Activated gamma-delta T cell (primary cell): ENCODE results near the gene GRIN2C.

Experiments used
- DNase-seq: peaks from one replicate; lab custom pipeline; 2025; lab: John Stamatoyannopoulos, UW

The GRIN2C gene

DNA sequence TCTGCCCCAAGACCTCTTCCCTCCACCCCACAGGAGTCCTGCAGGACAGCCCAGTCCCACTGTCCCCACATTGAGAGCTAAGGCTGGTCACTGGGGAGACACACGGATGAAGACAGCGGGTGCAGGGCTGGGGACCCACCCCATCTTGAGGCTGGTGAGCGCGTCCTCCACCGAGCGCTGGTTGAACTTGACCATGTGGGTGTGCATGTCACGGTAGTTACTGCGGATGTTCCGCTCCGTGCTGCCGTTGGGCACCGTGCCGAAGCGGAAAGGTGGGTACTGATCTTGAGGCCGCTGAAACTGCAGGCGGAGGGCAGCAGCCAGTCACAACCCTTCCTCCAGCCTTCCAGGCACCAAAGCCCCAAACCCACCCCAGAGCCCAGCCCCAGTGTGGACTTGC is 13.1 kb downstream of the GRIN2C start:
- DNase-seq, result no peak

DNA sequence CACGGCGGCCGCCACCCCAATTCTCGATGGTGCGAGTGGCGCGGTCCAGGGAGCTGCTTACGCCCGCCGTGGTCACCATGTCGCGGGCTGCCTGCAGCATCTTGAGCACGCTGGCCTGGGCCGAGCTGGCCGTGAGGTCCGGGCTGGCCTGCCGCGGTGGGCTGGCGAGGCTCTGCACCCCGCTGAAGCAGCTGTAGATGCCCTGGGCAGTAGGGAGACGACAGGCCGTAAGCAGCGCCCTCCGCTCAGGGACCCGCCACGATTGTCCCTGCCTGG is 16.4 kb downstream of the GRIN2C start:
- no peak for DNase-seq

DNA sequence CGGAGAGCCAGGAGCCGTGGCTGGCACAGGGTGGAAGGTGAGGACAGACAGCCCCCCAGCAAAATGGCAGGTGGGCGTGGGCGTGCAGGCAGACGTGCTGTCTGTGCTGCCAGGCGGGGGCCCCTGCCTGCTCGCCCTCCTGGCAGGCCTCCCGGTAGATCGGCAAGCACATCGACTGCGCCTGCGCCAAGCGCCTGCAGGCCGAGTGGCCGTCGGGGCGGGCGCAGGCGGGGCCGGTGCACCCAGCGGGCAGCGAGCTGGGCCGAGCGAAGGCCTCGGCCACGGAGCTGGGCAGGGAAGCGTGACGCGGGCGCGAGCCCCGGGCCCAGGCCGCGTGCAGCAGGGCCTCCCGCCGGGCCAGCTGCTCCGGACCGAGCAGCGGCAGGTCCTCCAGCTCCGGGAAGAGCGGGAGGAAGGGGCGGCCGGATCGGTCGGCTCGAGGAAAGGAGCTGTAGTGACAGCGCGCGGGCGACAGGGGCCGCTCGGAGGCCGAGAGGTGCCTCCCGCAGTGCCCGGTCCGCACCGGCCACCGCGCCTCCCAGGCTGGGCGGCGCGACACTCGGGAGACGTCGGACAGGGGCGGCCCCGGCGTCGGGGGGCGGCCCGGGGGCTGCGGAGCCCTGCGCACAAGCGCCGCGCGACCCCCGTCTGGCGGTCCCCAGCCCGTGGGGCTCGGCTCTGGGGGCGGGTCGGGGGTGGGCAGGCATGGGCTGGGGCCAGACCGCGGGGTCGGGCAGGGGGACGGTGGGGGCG is 16.9 kb downstream of the GRIN2C start:
- no peak for DNase-seq

DNA sequence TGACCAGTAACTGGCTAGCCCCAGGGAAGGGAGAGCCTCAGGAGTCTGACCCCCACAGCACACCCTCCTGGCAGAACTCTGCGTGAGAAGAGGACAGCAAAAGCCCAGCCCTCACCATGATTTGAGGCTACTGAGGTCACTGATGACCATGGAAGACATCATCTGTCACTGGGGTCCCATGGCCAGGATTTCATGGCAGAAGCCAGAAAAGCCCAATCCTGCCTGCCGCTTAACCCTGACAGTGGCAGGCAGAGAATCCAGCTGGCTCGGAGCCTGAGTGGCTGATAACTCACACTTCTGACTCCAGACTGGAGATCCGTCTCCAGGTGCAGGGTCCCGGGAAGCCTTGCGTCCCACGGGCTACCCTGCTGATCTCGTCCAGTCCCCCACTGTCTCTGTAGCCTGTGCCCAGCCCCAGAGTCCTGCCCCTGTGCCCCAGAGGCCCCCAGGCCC is 17.5 kb downstream of the GRIN2C start:
- DNase-seq, result no peak

DNA sequence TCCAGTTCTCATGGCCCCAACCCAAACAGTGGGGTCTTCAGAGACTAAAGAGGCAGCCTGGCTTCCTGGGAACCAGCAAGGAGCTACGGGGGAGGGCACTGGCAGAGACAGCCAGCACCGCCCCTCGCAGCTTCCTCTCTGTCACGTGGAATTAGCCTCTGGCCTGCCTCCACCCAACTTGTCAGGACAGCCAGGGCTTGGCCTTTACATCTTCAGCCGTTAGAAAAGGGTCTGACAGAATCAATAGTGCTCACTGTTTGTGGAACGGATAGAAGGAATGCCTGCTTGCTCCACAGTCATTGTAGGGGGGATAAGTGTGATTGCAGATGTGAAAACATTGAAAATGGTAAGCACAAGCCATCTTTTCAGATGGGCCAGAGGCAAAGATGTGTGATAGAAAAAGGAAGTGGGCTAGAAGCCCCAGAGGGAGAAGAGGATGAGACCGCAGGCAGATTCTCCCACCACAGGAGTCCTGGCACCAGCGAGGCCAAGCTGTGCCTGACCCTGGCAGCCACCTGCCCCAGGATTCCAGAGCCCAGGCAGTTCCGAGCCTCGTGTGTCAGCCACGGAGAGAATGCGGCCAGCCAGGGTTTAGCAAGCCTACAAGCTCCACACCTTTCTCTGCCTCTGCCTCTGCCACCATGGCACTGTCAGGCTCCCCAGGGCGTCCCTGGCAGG is 18.6 kb downstream of the GRIN2C start:
- DNase-seq, result no peak

DNA sequence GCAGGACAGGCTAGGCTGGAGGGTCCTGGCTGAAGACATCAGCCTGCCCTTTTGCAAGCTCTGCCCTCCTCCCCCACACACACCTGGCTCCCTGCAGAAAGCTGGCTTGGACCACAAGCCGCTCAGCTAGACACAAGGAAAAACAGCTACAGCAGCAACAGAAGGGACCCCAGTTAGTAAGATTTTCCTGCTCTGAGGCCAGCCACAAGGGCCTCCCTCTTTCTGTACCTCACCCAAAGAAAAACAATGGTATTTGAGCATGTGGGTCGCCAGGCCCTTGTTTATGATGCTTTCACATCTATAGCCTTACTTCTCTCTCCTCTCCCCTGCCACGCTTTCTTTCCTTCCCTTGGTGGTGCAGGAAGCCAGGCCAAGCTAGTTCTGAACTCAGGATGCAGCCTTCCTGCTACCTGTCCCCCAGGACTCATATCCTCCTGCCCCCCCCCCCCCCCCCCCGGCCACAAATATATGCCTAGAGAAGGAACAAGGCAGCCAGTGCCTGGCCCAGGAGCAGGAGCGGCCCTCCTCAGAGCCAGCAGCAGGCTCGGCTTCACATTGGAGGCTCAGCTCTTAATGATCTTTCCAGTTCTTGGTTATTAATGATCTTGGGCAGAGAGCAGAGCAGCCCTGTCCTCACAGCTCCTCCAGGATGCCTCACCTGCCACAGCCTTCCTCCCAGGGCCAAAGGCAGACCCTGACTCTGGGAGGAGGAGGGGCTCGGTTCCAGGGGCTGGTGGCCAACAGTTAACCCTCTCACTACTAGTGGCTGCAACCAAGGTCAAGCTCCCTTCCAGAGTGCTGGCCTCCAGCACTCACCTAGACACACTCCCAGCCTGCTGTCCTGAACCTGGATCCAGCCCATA is 19.5 kb downstream of the GRIN2C start:
- no peak for DNase-seq

DNA sequence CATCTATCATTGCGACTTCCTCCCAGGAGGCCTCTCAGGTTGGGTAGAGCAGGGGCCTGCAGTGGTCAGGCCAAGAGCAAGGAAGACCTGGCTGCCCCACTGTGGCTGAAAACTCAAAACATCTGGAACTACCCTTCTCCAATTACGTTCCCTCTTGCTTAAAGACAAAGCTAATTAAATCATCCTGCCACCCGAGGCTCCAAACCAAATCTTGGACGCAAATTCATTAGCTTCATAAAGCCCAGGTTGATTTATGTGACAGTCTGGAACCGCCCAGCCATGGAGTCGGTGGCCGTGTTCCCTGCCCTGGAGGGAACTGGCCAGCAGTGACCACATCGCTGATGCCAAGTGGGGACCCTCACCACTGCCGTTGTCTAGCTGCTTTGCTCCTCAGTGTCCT is 21.4 kb downstream of the GRIN2C start:
- DNase-seq, result no peak

DNA sequence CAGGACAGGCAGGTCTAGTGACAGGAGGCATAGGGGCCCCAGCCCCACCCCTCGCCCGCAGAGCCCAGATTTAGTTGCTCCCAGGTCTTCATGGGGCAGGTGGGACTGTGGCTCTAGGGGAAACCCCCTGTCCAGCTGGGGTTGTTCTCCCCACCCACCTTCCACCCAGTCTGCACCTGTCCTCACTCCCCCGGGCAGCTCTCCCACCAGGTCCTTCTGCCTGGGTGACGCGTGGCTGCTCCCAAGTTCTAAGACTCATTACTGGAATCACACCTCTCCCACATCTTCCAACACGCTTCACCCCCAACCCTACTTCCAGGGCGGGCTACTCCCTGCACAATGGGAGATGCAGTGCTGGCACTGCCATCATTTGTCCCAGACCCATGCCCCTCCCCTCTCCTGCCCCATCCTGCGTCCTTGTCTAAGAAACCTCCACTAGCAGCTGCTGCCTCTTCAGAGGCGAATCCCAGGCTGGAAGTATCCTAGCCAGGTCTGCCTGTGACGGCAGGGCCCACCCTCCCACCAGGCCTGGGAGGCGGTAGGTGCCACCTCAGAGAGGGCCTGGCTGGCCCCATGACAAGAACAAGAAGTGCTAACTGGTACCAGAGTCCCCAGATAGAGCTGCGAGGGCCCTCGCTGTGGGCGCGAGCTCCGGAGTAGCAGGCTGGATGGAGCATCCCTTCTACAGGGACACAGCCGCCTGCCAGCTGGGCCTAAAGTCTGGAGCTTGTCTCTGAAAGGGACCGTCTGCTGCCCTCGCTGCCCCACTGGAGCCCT is 22.8 kb downstream of the GRIN2C start:
- DNase-seq, result no peak

DNA sequence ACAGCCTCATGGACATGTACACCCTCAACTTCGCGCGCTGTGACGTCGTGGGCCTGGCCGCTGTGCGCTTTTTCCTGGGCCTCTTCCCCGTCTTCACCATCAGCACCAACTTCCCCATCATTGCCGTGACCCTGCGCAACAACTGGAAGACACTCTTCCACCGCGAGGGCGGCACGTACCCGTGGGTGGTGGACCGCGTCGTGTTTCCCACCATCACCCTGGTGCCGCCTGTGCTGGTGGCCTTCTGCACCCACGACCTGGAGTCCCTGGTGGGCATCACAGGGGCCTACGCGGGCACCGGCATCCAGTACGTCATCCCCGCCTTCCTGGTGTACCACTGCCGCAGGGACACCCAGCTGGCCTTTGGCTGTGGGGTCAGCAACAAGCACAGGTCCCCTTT is 23.5 kb downstream of the GRIN2C start:
- no peak for DNase-seq

DNA sequence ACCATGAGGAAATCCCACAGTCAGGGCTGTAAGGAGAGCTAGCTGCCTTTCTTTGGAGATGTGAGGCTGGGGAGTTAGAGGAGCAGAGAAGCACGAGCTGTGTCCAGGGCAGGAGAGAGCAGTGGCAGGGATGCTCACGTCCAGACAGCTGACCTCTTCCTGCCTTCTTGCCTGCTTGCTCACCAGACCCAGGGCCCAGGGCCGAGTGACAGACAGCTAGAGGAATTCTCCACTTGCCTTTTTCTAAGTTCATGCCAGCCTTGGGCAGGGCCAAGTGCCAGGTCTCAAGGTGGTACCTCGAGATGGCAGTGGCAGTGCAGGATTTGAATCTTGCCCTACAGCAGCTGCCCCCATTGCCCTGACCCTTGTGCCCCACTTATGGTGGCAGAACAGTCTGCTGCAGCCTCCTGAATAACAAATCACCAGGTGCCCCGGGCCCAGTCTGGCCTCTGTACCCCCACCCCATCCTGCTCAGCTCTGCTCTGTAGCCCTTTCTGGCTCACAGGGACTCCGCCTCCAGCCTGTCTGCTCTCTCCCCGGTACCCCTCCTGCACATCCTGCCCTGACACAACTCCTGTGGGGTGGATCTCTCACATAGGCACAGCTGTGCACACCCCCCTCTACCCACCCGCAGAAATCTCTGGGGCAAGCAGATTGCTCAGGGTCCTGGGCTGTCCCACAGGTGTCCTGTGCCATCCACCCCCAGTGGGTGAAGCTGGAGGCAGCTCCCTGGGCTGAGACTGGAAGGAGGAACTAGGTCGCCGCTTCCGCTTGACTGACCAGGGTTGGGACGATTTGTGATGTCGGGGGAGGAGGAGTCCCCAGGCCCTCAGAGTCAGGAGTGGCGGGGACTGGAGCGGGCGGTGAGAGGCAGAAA is 25.9 kb downstream of the GRIN2C start:
- DNase-seq, result no peak

DNA sequence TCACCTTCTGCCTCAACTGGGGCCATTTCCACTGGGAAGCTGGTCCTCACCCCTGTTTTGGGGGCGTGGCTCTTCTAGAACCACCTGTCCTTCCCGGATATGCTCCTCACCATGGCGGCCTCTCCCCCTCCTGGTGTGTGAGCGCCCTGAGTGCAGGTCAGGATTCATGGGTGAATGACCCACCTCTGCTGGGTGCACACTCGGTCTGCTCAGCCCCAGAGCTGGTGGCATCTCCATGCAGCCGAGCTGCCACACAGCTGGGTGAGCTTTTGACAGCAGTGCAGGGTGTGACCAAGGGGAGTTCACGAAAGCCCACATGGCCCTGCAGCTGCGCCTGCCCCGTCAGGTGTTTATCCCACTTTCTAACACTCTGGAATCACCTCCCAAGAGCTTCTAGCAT is 27.3 kb downstream of the GRIN2C start:
- DNase-seq, result no peak

DNA sequence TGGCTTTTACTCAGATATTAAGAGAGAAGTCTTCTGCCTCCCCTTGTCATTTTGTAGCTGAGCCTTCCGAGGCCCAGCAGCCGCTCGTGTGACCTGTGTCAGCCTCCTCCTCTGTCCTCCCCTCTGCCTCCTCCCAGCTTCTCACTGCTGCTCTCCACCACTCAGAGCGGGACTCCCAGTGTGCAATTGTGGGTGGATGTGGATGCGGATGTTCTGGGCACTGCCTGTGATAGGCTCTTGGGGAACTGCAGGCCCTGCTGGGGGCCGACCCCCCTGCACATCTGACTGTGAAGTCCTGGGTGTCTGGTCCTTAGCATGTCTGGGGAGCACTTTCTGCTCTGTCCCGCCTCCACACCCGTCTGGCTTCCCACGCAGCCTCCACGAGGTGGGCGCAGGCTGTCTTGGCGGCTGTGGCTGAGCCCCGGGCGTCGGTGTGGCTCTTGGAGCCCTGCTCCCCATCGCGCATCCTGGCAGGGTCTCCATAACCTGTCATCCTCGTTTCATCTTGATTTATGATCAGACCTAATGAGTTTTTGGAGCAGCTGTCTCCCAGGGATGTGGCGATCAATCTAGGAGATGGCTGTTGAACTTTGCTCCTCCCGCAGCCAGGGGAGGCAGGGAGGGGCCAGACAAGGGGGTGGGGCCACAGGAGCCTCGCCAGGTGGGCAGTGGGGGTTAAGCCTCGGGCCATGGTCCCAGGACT is 28.1 kb downstream of the GRIN2C start:
- DNase-seq, result no peak

DNA sequence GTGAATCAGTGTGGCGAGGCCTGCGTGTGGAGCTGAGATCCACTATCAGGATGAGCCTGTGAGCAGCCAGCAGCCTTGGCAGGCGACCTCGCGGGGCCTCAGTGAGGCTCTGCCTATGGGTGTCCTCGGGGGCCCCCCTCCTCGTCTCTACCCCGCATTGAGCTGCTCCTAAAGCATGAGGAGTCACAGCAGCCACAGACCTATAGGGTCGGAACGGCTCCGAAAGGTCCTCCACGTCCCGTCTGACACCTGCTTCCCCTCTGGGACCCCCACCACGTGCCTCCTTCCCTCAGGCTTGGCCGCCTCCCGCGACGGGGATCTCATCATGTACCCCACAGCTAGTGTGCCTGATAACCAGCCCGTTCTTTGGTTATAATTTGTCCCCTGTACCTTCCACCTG is 28.8 kb downstream of the GRIN2C start:
- DNase-seq, result no peak

DNA sequence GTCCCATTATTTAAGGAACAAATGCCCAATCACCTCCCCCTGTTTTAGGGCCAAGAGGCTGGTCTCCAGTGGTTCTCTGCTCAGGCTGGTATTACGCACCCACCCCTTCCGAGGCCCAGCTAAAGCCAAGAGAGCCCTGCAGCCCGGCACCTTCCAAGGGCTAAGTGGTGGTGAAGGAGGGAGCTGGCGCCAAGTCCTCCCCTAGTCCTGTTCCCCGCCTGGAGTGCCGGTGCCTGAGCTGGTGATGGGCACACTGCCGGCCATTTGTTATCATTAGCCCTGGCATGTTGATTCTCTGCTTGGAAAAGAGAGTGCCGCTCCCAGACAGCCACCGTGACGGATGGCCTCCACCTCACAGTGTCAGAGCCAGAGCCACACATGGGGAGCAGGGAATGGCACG is 31.9 kb downstream of the GRIN2C start:
- no peak for DNase-seq

DNA sequence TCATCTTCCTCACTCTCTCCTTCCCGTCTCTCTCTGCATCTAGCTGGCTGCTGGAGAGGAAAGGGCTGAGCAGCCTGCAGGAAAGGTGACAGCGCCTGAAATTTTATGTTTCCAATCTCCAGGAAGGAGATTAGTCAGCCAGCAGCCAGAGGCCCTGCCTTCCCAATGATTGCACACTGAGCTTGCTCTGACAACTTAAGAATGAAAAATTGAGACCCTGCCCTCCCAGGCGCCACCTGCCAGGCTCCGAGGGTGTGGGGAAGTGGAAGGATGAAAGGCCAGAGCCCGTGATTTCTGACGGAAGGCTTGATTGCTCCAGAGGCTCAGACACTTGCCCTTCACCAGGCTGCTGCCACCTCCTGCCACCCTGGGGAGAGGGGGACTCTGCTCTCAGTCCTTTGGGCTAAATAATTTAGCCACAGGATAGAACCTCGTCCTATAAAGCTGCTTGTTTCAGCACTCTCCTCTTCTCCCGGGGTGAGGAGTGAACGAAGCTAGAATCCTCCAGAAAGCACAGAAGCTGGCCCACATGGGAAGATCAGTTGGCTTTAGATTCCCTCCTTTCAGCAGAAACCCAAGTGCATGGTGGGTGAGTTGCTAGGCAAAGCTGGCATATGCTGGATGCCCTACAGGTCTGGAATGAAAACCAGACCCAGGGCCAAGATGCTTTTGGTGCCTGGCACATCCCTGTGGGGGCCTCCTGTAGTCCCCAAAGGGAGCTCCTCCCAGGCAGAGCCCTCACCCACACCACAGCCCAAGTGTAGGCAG is 33.5 kb downstream of the GRIN2C start:
- DNase-seq, result no peak

DNA sequence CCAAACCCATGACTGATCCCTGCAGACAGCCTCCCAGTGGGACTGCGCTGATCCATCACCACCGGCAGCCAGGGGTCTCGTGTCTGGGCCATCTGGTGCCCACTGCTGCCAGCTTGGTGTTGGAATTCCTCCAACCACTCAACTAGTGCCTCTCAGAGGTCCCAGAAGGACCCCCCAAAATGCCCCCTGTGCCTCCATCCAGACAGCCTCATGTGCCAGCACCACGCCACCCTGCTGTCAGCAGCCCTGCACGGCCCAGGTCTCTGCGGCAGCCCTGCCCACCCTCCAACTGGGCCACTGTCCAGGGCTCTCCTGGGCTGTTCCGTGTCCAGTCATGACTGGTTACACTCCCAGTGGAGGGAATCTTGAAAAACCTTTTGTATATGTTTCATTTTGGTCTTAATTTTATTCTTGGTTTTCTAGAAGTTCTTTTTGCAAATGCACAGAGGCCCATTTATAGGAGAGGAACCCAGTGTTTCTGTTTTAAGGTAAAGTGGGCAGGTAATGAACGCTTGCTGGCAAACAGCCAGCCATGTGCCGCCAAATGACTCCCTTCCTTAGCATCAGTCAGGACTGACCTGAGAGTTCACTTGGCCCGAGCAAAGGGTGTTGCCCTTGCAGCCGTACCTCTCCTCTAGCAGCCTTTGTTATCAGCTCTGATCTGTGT is 34.6 kb downstream of the GRIN2C start:
- no peak for DNase-seq

DNA sequence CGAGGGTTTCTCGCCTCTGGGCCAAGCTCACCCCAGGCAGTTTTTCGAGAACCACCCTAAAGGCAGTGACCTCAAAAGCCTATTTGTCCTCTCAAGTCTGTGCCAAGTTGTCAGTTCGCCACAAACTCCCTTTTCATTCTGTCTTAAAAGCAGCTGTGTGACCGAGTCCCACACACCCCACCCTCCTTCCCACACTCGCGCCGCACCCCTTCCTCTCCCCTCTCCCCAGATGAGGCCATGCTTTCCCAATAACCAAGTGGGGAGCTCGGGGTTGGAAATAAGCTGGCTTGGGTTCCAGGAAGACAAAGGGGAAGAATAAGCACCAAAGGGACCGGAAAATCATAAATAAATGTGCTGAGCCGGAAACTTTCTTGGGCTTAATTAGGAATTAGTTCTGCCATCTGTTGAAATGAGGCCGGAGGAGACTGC is 36.7 kb downstream of the GRIN2C start:
- no peak for DNase-seq

DNA sequence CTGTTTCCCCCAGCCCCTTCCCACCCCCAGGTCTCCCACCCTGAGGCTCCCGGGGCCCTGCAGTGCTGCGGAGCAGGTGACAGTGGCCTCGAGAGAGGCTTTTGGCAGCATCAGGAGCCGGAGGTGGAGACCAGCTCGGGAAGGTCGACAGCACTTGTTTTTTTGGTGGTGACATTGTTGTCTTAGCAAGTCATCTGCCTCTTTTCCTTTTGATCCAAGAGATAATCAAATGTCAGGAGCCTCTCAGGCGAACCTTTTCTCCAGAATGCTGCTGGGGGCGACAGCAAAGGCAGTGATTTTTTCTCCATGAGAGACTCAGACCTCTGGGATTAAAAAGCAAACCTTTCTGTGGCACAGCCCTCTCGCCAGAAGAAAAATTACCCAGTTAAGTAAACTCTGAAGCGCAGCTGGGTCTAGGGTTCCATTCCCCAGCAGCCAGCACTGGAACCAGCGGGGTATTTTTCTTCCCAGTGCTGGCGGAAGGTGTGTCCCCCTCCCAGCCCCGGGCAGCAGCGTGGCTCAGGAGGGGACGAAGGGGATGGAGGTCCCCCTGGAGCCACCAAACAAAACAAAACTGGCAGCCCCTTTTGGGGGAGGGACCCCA is 37.2 kb downstream of the GRIN2C start:
- no peak for DNase-seq
